Esophagus muscularis mucosa (tissue), 4 donors: ENCODE measurements around the gene SLF2. TPM values are rescaled to one million over a fixed set of nuclear protein-coding genes. Genes with fewer than 3 reads are reported as not detected.
A peak's percentile ranks its signal among the peaks of the same experiment; 100 is the strongest.

Experiments used
- DNase-seq: peaks from one replicate; pipeline ENCODE4 v3.0.0-alpha.2; 2017; ENCODE audit errors: extremely low spot score
- H3K27ac ChIP-seq, 4 donors: fragments of 200-600 bp; sonication (generic); replicated peaks in 1 of 4; 1 replicate in 3 of 4; 2 replicates in 1 of 4; pipeline ENCODE4 v1.5.1; 2016 to 2019; ENCODE audit warnings: mild to moderate bottlenecking in 1 of 4
- H3K27me3 ChIP-seq, 4 donors: fragments of 200-600 bp; sonication (generic); one replicate each; pipeline versions ENCODE4 v1.5.1 to v1.6.0; 2016 to 2019
- H3K36me3 ChIP-seq, 4 donors: fragments of 200-600 bp; sonication (generic); one replicate each; pipeline ENCODE4 v1.5.1; 2016 to 2019
- H3K4me1 ChIP-seq, 4 donors: fragments of 200-600 bp; sonication (generic); one replicate each; pipeline ENCODE4 v1.5.1; 2016 to 2019
- H3K4me3 ChIP-seq, 4 donors: fragments of 200-600 bp; sonication (generic); 1 replicate in 2 of 4; 2 replicates in 2 of 4; pipeline ENCODE4 v1.5.1; 2016 to 2019; ENCODE audit warnings: mild to moderate bottlenecking in 4 of 4, moderate library complexity in 1 of 4
- H3K9me3 ChIP-seq, 4 donors: fragments of 200-600 bp; sonication (generic); 1 replicate in 3 of 4; 2 replicates in 1 of 4; pipeline ENCODE4 v1.5.1; 2016 to 2019
- EP300 ChIP-seq: sonication (generic); formaldehyde crosslinking; IDR thresholded peaks from one replicate; pipeline ENCODE4 v1.6.1; 2017; ENCODE audit warnings: antibody characterized with exemption
- POLR2A ChIP-seq: fragments of 450-650 bp; IDR thresholded peaks from one replicate; pipeline ENCODE4 v1.6.1; 2017; ENCODE audit warnings: antibody characterized with exemption, moderate library complexity, mild to moderate bottlenecking, low read depth
- POLR2AphosphoS5 ChIP-seq, 2 donors: sonication (generic); formaldehyde crosslinking; IDR thresholded peaks; one replicate each; pipeline ENCODE4 v1.6.1; 2017; ENCODE audit warnings: antibody characterized with exemption in 2 of 2
- WGBS: methylation state at CpG from one replicate; pipeline ENCODE4 v1.1.5; 2018; 5-methylcytosine and 5-hydroxymethylcytosine counted together
- intact Hi-C: fragments of 100-400 bp; cut with DNase I; formaldehyde crosslinking; loops from one replicate; pipeline ENCODE4 v1.15.1; 2023
- total RNA-seq, 4 donors: library from RNA; depleted of rRNA; stranded (reverse); fragments of >200 nt; gene quantifications; one replicate each; pipeline versions ENCODE4 v1.1.0 to v1.2.1, GENCODE V29; 2016
- TF ChIP-seq, protein P1 (sequence below), 3 experiments: fragments of 200-600 bp in 2 of 3; fragments of 450-650 bp in 1 of 3; sonication (generic) in 2 of 3; IDR thresholded peaks; one replicate each; pipeline ENCODE4 v1.5.1; 2017 to 2019; ENCODE audit warnings: antibody characterized with exemption in 3 of 3, mild to moderate bottlenecking in 2 of 3, moderate library complexity in 1 of 3

SLF2 gene
- total RNA-seq, 4 donors from 2014 or later = 19.1 to 34.1 (median 20.8) TPM

GRCh38 chr10:101002456-101002855 lies 89.7 kb downstream of the SLF2 start:
- Histone ChIP-seq H3K9me3 (no peaks in the 10 kb centered on the region), H3K36me3 (peaks cover 16 to 52% (median 50%) of the 10 kb centered on the region in 4 donors), H3K27ac (peak overlapping the region; percentile 98 to 100 (median 100)), H3K27me3 (no peaks in the 10 kb centered on the region), H3K4me3 (no peak overlapping the region), H3K4me1 (peaks cover 50 to 88% (median 74%) of the 10 kb centered on the region in 4 donors)
- intact Hi-C loops = no loop called here
- no peak for DNase-seq
- WGBS = 89% methylated on average over 8 of the region's 11 CpGs
- TF ChIP-seq, protein P1, sequence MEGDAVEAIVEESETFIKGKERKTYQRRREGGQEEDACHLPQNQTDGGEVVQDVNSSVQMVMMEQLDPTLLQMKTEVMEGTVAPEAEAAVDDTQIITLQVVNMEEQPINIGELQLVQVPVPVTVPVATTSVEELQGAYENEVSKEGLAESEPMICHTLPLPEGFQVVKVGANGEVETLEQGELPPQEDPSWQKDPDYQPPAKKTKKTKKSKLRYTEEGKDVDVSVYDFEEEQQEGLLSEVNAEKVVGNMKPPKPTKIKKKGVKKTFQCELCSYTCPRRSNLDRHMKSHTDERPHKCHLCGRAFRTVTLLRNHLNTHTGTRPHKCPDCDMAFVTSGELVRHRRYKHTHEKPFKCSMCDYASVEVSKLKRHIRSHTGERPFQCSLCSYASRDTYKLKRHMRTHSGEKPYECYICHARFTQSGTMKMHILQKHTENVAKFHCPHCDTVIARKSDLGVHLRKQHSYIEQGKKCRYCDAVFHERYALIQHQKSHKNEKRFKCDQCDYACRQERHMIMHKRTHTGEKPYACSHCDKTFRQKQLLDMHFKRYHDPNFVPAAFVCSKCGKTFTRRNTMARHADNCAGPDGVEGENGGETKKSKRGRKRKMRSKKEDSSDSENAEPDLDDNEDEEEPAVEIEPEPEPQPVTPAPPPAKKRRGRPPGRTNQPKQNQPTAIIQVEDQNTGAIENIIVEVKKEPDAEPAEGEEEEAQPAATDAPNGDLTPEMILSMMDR (IDR thresholded peaks at IDR 0.05) = no peak

GRCh38 chr10:101003639-101004206 lies 91.0 kb downstream of the SLF2 start:
- DNase-seq = no peak
- TF ChIP-seq EP300 (no peak), POLR2A (no peak), POLR2AphosphoS5 (IDR thresholded peaks at IDR 0.05) (no peak)
- TF ChIP-seq, protein P1 (IDR thresholded peaks at IDR 0.05) = no peak
- Histone ChIP-seq H3K27ac (peak overlapping the region; percentile 98 to 100 (median 100)), H3K4me3 (no peak overlapping the region), H3K36me3 (peaks cover 16 to 54% (median 50%) of the 10 kb centered on the region in 4 donors), H3K4me1 (peaks cover 59 to 88% (median 76%) of the 10 kb centered on the region in 4 donors), H3K9me3 (no peaks in the 10 kb centered on the region), H3K27me3 (no peaks in the 10 kb centered on the region)
- intact Hi-C loops = no loop called here
- WGBS = no CpG with 5 or more reads among the region's 18 CpGs

DNA sequence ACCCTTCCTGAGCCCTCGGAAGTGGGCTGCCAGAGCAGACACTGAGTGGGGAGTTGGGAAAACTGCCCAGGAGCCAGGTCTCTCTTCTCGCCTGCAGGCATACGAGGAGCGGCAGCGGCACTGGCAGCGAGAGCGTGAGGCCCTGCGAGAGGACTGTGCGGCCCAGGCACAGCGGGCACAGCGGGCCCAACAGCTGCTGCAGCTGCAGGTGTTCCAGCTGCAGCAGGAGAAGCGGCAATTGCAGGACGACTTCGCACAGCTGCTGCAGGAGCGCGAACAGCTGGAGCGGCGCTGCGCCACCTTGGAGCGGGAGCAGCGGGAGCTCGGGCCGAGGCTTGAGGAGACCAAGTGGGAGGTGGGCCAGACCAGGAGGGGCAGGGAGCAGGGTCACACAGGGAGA lies 92.6 kb downstream of the SLF2 start:
- no peaks in the 10 kb centered on the region for H3K9me3 ChIP-seq
- no peak overlapping the region for H3K4me3 ChIP-seq
- peak overlapping the region in 1 of 4 donors; percentile 100 for H3K27ac ChIP-seq
- H3K27me3 ChIP-seq = no peaks in the 10 kb centered on the region
- peaks cover 16 to 54% (median 50%) of the 10 kb centered on the region in 4 donors for H3K36me3 ChIP-seq
- intact Hi-C loops = no loop called here
- peaks cover 59 to 87% (median 75%) of the 10 kb centered on the region in 4 donors for H3K4me1 ChIP-seq
- TF ChIP-seq POLR2A (no peak), POLR2AphosphoS5 (IDR thresholded peaks at IDR 0.05) (no peak), EP300 (no peak)
- TF ChIP-seq, protein P1 (IDR thresholded peaks at IDR 0.05) = no peak
- WGBS = 87% methylated on average over 11 of the region's 23 CpGs
- no peak for DNase-seq

DNA sequence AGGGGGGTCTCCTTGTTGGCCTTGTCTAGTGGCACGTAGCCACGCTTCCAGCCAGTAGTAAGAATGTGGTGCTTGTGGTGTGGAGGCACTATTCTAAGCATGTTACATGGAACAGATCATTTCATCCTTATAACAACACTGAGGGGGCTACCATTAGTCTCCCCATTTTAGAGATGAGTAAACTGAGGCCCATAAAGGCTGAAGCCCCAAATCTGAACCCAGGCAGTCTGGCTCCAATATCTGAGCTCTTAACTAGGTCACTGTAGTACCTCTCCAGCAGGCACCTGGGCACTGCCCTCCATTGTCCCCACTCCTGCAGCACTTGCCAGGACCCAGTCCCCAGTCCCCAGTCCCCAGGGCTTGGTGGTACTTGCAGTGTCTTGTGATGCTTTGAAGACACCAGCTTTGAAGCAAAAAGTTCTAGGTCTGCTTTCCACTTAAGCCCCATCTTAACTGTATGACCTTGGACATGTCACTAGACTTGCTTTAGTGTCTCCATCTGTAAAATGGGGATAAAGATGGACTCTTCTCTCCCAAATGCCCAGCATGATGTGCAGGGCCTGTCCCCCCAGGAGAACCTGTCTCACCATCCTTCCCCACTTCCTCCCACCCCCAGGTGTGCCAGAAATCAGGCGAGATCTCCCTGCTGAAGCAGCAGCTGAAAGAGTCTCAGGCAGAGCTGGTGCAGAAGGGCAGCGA lies 93.3 kb downstream of the SLF2 start:
- H3K36me3 ChIP-seq = peaks cover 16 to 54% (median 50%) of the 10 kb centered on the region in 4 donors
- H3K27ac ChIP-seq = peak overlapping the region in 2 of 4 donors; percentile 66 to 100
- intact Hi-C loops = no loop called here
- no peak overlapping the region for H3K4me3 ChIP-seq
- H3K9me3 ChIP-seq = no peaks in the 10 kb centered on the region
- 95% methylated on average over 2 of the region's 4 CpGs for WGBS
- H3K4me1 ChIP-seq = peaks cover 55 to 81% (median 68%) of the 10 kb centered on the region in 4 donors
- no peak for DNase-seq
- no peaks in the 10 kb centered on the region for H3K27me3 ChIP-seq
- TF ChIP-seq, protein P1 (IDR thresholded peaks at IDR 0.05) = no peak
- TF ChIP-seq EP300 = no peak
- TF ChIP-seq POLR2A = no peak
- no peak for TF ChIP-seq POLR2AphosphoS5 (IDR thresholded peaks at IDR 0.05)
